ENCODE results near the gene SRPRB.
A peak's percentile ranks its signal among the peaks of the same experiment; 100 is the strongest.

The SRPRB gene

GRCh38 chr3:133828576-133829309 lies 23.1 kb downstream of the SRPRB start:
- no peak for DNase-seq

GRCh38 chr3:133829310-133829707 lies 23.7 kb downstream of the SRPRB start:
- DNase-seq = no peak

GRCh38 chr3:133830071-133830470 lies 24.5 kb downstream of the SRPRB start:
- no peak for DNase-seq

GRCh38 chr3:133831966-133832801 lies 26.6 kb downstream of the SRPRB start:
- DNase-seq = peak; percentile 39

- DNase-seq = no peak
Observed at GRCh38 chr3:133832802-133833144, 27.2 kb downstream of the SRPRB start.

GRCh38 chr3:133833267-133833666 lies 27.7 kb downstream of the SRPRB start:
- DNase-seq = no peak

GRCh38 chr3:133833880-133834620 lies 28.4 kb downstream of the SRPRB start:
- DNase-seq = no peak

GRCh38 chr3:133834621-133835417 lies 29.2 kb downstream of the SRPRB start:
- no peak for DNase-seq

GRCh38 chr3:133835418-133835743 lies 29.8 kb downstream of the SRPRB start:
- no peak for DNase-seq

GRCh38 chr3:133835961-133836360 lies 30.3 kb downstream of the SRPRB start:
- no peak for DNase-seq

GRCh38 chr3:133836497-133837158 lies 31.0 kb downstream of the SRPRB start:
- no peak for DNase-seq

- DNase-seq = no peak
Observed at GRCh38 chr3:133837487-133838295, 32.1 kb downstream of the SRPRB start.

- DNase-seq = no peak
Observed at GRCh38 chr3:133838296-133838789, 32.7 kb downstream of the SRPRB start.

- no peak for DNase-seq
Observed at GRCh38 chr3:133838916-133839800, 33.5 kb downstream of the SRPRB start.

- DNase-seq = no peak
Observed at GRCh38 chr3:133840055-133840737, 34.6 kb downstream of the SRPRB start.

GRCh38 chr3:133840767-133841166 lies 35.2 kb downstream of the SRPRB start:
- no peak for DNase-seq

- DNase-seq = no peak
Observed at GRCh38 chr3:133841196-133841595, 35.6 kb downstream of the SRPRB start.

- DNase-seq = no peak
Observed at GRCh38 chr3:133842158-133842557, 36.5 kb downstream of the SRPRB start.

- no peak for DNase-seq
Observed at GRCh38 chr3:133843634-133844033, 38.0 kb downstream of the SRPRB start.

- no peak for DNase-seq
Observed at GRCh38 chr3:133845127-133845526, 39.5 kb downstream of the SRPRB start.
